ENCODE measurements around the gene ISCA2.

GRCh38 chr14:74526854-74527585 is 33.5 kb downstream of the ISCA2 start:
- TF ChIP-seq YY1 (IDR thresholded peaks at IDR 0.05; ENCODE audit: insufficient read depth, insufficient read length) (no peak), ZNF274 (IDR thresholded peaks at IDR 0.05; ENCODE audit: low read depth, low read length) (no peak)

Data from NT2/D1 (cell line).